Smooth muscle cell (in vitro differentiated cells): ENCODE measurements around the gene STIM1. TPM values are rescaled to one million over a fixed set of nuclear protein-coding genes. Genes with fewer than 3 reads are reported as not detected.

Experiments
- DNase-seq: peaks from one replicate; lab custom pipeline; 2025; ENCODE audit not compliant: unreplicated experiment; lab: John Stamatoyannopoulos, UW
- H2AFZ ChIP-seq: fragments of 200-600 bp; sonication (generic); 2 replicates; pipeline ENCODE4 v1.6.0; 2016; ENCODE audit warnings: antibody characterized with exemption, low read depth, mild to moderate bottlenecking
- H3F3A ChIP-seq: fragments of 200-600 bp; sonication (generic); 2 replicates; pipeline ENCODE4 v1.6.0; 2017; ENCODE audit warnings: antibody characterized with exemption, low read depth
- H3K27ac ChIP-seq: fragments of 200-600 bp; sonication (generic); 2 replicates; pipeline ENCODE4 v1.5.1; 2016; ENCODE audit warnings: low read depth, mild to moderate bottlenecking
- H3K27me3 ChIP-seq: fragments of 200-600 bp; sonication (generic); 2 replicates; pipeline ENCODE4 v1.6.1; 2016; ENCODE audit warnings: low read depth, mild to moderate bottlenecking
- H3K36me3 ChIP-seq: fragments of 200-600 bp; sonication (generic); 2 replicates; pipeline ENCODE4 v1.5.1; 2016; ENCODE audit warnings: low read depth
- H3K4me1 ChIP-seq: fragments of 200-600 bp; sonication (generic); 2 replicates; pipeline ENCODE4 v1.5.1; 2016; ENCODE audit warnings: low read depth
- H3K4me2 ChIP-seq: fragments of 200-600 bp; sonication (generic); 2 replicates; pipeline ENCODE4 v1.6.0; 2016; ENCODE audit warnings: mild to moderate bottlenecking
- H3K4me3 ChIP-seq: fragments of 200-600 bp; sonication (generic); 2 replicates; pipeline ENCODE4 v1.5.1; 2016; ENCODE audit warnings: mild to moderate bottlenecking
- H3K79me2 ChIP-seq: fragments of 200-600 bp; sonication (generic); 2 replicates; pipeline ENCODE4 v1.6.0; 2016; ENCODE audit warnings: low read depth, mild to moderate bottlenecking
- H3K9ac ChIP-seq: fragments of 200-600 bp; sonication (generic); 2 replicates; pipeline ENCODE4 v1.6.0; 2016; ENCODE audit warnings: low read depth
- H3K9me3 ChIP-seq: fragments of 200-600 bp; sonication (generic); replicated peaks from 2 replicates; pipeline ENCODE4 v1.5.1; 2016; ENCODE audit warnings: low read depth
- H4K20me1 ChIP-seq: fragments of 200-600 bp; sonication (generic); 2 replicates; pipeline ENCODE4 v1.6.0; 2016; ENCODE audit warnings: low read depth
- CTCF ChIP-seq: fragments of 200-600 bp; sonication (generic); IDR thresholded peaks from 2 replicates; pipeline ENCODE4 v1.5.1; 2017; ENCODE audit warnings: borderline replicate concordance, mild to moderate bottlenecking, antibody characterized with exemption; ENCODE audit not compliant: insufficient read depth, poor library complexity, severe bottlenecking
- WGBS: methylation state at CpG from one replicate; pipeline ENCODE4 v1.1.7; 2016; ENCODE audit warnings: low lambda C conversion rate; 5-methylcytosine and 5-hydroxymethylcytosine counted together
- polyA plus RNA-seq: library from polyadenylated mRNA; unstranded; fragments of >200 nt; fragmentation: Nextera tagmentation; extraction: Ambion mirVana; gene quantifications from 2 replicates; pipeline ENCODE4 v1.2.1, GENCODE V29; 2016
- total RNA-seq: library from RNA; depleted of rRNA; stranded (reverse); fragments of >200 nt; gene quantifications from 2 replicates; pipeline ENCODE4 v1.2.3, GENCODE V29; 2014

Gene STIM1
- total and polyA plus RNA-seq, 2 experiments from 2014 or later = 15.3 to 31.5 TPM

DNA sequence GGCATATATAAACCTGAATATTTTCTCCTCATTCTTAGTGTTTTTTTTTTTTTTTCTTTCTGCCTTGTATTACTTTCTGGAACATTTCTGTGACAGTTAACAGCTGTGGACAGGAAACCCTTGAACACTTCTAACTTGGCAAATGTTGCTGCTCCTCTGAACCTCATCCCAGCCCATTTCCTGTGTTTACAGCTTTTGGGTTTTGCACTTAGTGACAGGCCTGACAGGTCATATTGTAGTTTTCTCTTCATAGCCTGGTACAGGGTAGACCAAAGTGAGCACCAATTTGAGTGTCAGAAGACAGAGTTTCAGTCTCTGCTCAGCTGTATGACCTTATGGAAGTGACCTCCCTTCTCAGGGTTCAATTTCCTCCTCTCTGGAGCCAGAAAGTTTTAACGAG, 91.6 kb downstream of the STIM1 start:
- peaks cover 5% of the 10 kb centered on the region for H4K20me1 ChIP-seq
- H3K9me3 ChIP-seq = no peaks in the 10 kb centered on the region
- H3F3A ChIP-seq = peaks cover 7% of the 10 kb centered on the region
- H3K9ac ChIP-seq = no peak overlapping the region
- no peak overlapping the region for H3K27ac ChIP-seq
- no peak overlapping the region for H3K4me2 ChIP-seq
- no peaks in the 10 kb centered on the region for H3K36me3 ChIP-seq
- 62% methylated on average over 1 of the region's 1 CpG for WGBS
- H2AFZ ChIP-seq = no peak overlapping the region
- no peaks in the 10 kb centered on the region for H3K79me2 ChIP-seq
- peaks cover 12% of the 10 kb centered on the region for H3K4me1 ChIP-seq
- TF ChIP-seq CTCF = no peak
- H3K4me3 ChIP-seq = no peak overlapping the region
- H3K27me3 ChIP-seq = no peaks in the 10 kb centered on the region
- no peak for DNase-seq

DNA sequence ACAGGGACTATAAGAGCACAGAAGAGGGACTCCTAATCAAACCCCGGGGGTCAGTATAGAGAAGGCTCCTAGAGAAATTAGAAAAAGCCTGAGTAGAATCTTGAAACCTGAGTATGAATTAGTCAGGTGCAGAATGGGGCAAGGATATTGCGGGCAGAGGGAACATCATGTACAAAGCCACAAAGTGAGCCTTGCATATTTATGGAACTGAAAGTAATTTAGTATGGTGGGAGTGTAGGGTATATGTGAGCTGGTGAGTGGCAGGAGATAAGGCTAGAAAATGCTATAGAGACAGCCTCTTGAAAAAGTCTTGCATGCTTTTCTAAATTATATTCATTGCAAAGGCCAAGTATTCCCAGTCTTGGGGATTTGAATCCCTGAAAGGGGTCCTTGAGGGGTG, 93.7 kb downstream of the STIM1 start:
- H4K20me1 ChIP-seq = peaks cover 5% of the 10 kb centered on the region
- 95% methylated on average over 2 of the region's 2 CpGs for WGBS
- H3K9ac ChIP-seq = no peak overlapping the region
- DNase-seq = no peak
- TF ChIP-seq CTCF = no peak
- no peak overlapping the region for H3K4me3 ChIP-seq
- H2AFZ ChIP-seq = no peak overlapping the region
- peaks cover 7% of the 10 kb centered on the region for H3F3A ChIP-seq
- no peak overlapping the region for H3K4me2 ChIP-seq
- peaks cover 12% of the 10 kb centered on the region for H3K79me2 ChIP-seq
- no peaks in the 10 kb centered on the region for H3K9me3 ChIP-seq
- no peaks in the 10 kb centered on the region for H3K27me3 ChIP-seq
- H3K4me1 ChIP-seq = peaks cover 14% of the 10 kb centered on the region
- H3K36me3 ChIP-seq = no peaks in the 10 kb centered on the region
- no peak overlapping the region for H3K27ac ChIP-seq

GRCh38 chr11:3950996-3951660, 95.7 kb downstream of the STIM1 start:
- peak overlapping the region; percentile 44 for H3K4me2 ChIP-seq
- no peak overlapping the region for H3K4me3 ChIP-seq
- H3K79me2 ChIP-seq = peaks cover 12% of the 10 kb centered on the region
- WGBS = 56% methylated on average over 4 of the region's 4 CpGs
- H4K20me1 ChIP-seq = peaks cover 5% of the 10 kb centered on the region
- H3K27me3 ChIP-seq = no peaks in the 10 kb centered on the region
- H3F3A ChIP-seq = peaks cover 7% of the 10 kb centered on the region
- H2AFZ ChIP-seq = no peak overlapping the region
- peaks cover 14% of the 10 kb centered on the region for H3K4me1 ChIP-seq
- no peak for TF ChIP-seq CTCF
- H3K36me3 ChIP-seq = no peaks in the 10 kb centered on the region
- H3K9ac ChIP-seq = peak overlapping the region; percentile 53
- H3K27ac ChIP-seq = peak overlapping the region; percentile 75
- no peak for DNase-seq
- H3K9me3 ChIP-seq = no peaks in the 10 kb centered on the region

DNA sequence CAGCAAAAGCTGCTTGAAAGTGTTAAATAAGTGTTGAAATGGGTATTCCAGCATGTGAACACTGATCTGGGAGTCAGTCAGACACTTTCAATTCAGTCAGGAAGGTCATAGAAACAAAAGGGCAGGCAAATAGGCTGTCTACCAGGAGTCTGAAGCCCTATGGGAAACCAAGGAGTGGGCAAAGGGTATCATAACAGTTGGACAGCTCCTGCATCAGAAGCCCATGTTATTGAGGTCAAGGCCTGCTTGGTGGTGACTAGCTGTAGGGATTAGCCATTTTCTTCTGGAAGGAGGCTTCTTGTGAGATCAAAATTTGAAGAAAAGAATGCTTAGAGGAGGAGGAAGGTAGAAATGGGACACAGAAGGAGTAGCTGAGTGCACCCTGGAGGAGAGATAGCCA, 97.3 kb downstream of the STIM1 start:
- Histone ChIP-seq H3K9ac (no peak overlapping the region), H3K27me3 (no peaks in the 10 kb centered on the region), H3K4me2 (no peak overlapping the region), H3K9me3 (no peaks in the 10 kb centered on the region), H3K27ac (no peak overlapping the region), H4K20me1 (peaks cover 5% of the 10 kb centered on the region), H3K36me3 (no peaks in the 10 kb centered on the region), H3F3A (peaks cover 7% of the 10 kb centered on the region), H3K4me1 (peaks cover 14% of the 10 kb centered on the region), H3K4me3 (no peak overlapping the region), H2AFZ (no peak overlapping the region), H3K79me2 (peaks cover 12% of the 10 kb centered on the region)
- DNase-seq = no peak
- TF ChIP-seq CTCF = no peak
